PFSK-1 (cell line): ENCODE results near the gene OAF.

ENCODE experiments used
- POLR2AphosphoS5 ChIP-seq: IDR thresholded peaks from 2 replicates; pipeline ENCODE4 v1.6.1; 2012; ENCODE audit warnings: low read depth, mild to moderate bottlenecking, control low read depth, low read length, moderate library complexity
- SIN3A ChIP-seq: IDR thresholded peaks from 2 replicates; pipeline ENCODE4 v1.6.1; 2012; ENCODE audit warnings: mild to moderate bottlenecking, low read length, moderate library complexity, borderline replicate concordance; ENCODE audit not compliant: insufficient read depth
- TAF1 ChIP-seq: IDR thresholded peaks from 2 replicates; pipeline ENCODE4 v1.6.1; 2012; ENCODE audit warnings: low read length, control low read depth, borderline replicate concordance; ENCODE audit not compliant: insufficient read depth
- TF ChIP-seq, protein P1 (sequence below), 2 experiments: IDR thresholded peaks; 2 replicates each; pipeline versions ENCODE4 v1.6.1 to v1.8.0; 2011 to 2012; ENCODE audit warnings: low read depth in 2 of 2, low read length in 2 of 2, control low read depth in 1 of 2, inconsistent platforms in 1 of 2, mild to moderate bottlenecking in 1 of 2, moderate library complexity in 1 of 2; ENCODE audit not compliant: insufficient read depth in 1 of 2

DNA sequence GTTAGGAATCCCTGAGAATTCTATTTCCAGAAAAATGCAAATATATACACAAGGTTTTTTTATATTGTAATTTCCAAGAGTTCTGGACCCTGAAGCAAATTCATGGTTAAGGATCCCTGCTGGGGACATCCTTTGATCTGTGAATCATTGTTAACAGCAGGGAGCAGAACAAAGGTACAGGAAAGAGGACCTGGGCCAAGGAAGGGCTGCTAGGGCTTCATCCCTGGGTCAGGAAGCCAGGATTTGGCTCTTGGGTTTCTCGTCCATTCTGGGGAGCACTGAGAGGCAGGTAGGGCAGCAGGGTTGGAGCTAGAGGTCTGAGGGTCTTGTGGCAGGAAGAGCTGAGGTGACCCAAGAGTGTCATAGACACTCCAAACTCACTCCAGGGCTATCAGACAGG lies 10.2 kb upstream of the OAF start:
- TF ChIP-seq TAF1, result no peak
- TF ChIP-seq SIN3A, result no peak
- no peak for TF ChIP-seq POLR2AphosphoS5
- TF ChIP-seq, protein P1, sequence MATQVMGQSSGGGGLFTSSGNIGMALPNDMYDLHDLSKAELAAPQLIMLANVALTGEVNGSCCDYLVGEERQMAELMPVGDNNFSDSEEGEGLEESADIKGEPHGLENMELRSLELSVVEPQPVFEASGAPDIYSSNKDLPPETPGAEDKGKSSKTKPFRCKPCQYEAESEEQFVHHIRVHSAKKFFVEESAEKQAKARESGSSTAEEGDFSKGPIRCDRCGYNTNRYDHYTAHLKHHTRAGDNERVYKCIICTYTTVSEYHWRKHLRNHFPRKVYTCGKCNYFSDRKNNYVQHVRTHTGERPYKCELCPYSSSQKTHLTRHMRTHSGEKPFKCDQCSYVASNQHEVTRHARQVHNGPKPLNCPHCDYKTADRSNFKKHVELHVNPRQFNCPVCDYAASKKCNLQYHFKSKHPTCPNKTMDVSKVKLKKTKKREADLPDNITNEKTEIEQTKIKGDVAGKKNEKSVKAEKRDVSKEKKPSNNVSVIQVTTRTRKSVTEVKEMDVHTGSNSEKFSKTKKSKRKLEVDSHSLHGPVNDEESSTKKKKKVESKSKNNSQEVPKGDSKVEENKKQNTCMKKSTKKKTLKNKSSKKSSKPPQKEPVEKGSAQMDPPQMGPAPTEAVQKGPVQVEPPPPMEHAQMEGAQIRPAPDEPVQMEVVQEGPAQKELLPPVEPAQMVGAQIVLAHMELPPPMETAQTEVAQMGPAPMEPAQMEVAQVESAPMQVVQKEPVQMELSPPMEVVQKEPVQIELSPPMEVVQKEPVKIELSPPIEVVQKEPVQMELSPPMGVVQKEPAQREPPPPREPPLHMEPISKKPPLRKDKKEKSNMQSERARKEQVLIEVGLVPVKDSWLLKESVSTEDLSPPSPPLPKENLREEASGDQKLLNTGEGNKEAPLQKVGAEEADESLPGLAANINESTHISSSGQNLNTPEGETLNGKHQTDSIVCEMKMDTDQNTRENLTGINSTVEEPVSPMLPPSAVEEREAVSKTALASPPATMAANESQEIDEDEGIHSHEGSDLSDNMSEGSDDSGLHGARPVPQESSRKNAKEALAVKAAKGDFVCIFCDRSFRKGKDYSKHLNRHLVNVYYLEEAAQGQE (IDR thresholded peaks at IDR 0.05; ENCODE audit: insufficient read depth in 1 of 2, low read depth in 2 of 2, low read length in 2 of 2), result no peak
